SK-N-SH treated with all-trans-retinoic acid at 6 μM for 48 hours (cell line): ENCODE measurements around the gene ZFAND5.

Experiments
- ATAC-seq: fragments of 200-7000 bp; cut with Tn5 transposase; 3 replicates; pipeline ENCODE4 v1.9.1; 2020; ENCODE audit warnings: mild to moderate bottlenecking, moderate library complexity
- ARNTL ChIP-seq: fragments of 450-650 bp; formaldehyde crosslinking; IDR thresholded peaks from 2 replicates; pipeline ENCODE4 v1.5.0; 2020; ENCODE audit warnings: low read depth, mild to moderate bottlenecking, moderate library complexity, borderline replicate concordance
- CREB5 ChIP-seq: fragments of 250-450 bp; sonication (Bioruptor Pico); IDR thresholded peaks from 2 replicates; pipeline ENCODE4 v1.5.1; 2020; ENCODE audit warnings: low read depth, mild to moderate bottlenecking, moderate library complexity
- CSDC2 ChIP-seq: fragments of 250-450 bp; sonication (Bioruptor Pico); IDR thresholded peaks from 2 replicates; pipeline ENCODE4 v1.5.0; 2020; ENCODE audit warnings: mild to moderate bottlenecking, moderate library complexity
- ESRRG ChIP-seq: fragments of 250-450 bp; sonication (Bioruptor Pico); IDR thresholded peaks from 2 replicates; pipeline ENCODE4 v1.6.1; 2021; ENCODE audit warnings: mild to moderate bottlenecking
- GLIS3 ChIP-seq: fragments of 250-450 bp; sonication (Bioruptor Pico); IDR thresholded peaks from 2 replicates; pipeline ENCODE4 v1.5.0; 2020; ENCODE audit warnings: mild to moderate bottlenecking, moderate library complexity
- OSR1 ChIP-seq: fragments of 250-450 bp; sonication (Bioruptor Pico); IDR thresholded peaks from 2 replicates; pipeline ENCODE4 v1.8.0; 2022; ENCODE audit warnings: moderate library complexity, mild to moderate bottlenecking, inconsistent platforms
- PATZ1 ChIP-seq: fragments of 250-450 bp; sonication (Bioruptor Pico); IDR thresholded peaks from 2 replicates; pipeline ENCODE4 v1.8.0; 2020; ENCODE audit warnings: mild to moderate bottlenecking, moderate library complexity, borderline replicate concordance
- POU6F1 ChIP-seq: fragments of 250-450 bp; sonication (Bioruptor Pico); IDR thresholded peaks from 2 replicates; pipeline ENCODE4 v1.8.0; 2021; ENCODE audit warnings: low read depth, mild to moderate bottlenecking, moderate library complexity, borderline replicate concordance
- PPARA ChIP-seq: fragments of 250-450 bp; sonication (Bioruptor Pico); IDR thresholded peaks from 2 replicates; pipeline ENCODE4 v1.5.0; 2020; ENCODE audit warnings: mild to moderate bottlenecking, borderline replicate concordance
- RARB ChIP-seq: fragments of 250-450 bp; sonication (Bioruptor Pico); IDR thresholded peaks from 2 replicates; pipeline ENCODE4 v1.8.0; 2021; ENCODE audit warnings: mild to moderate bottlenecking, moderate library complexity
- TCF4 ChIP-seq: fragments of 250-450 bp; sonication (Bioruptor Pico); IDR thresholded peaks from 2 replicates; pipeline ENCODE4 v1.8.0; 2021; ENCODE audit warnings: mild to moderate bottlenecking, moderate library complexity, borderline replicate concordance
- TOX ChIP-seq: fragments of 250-450 bp; sonication (Bioruptor Pico); IDR thresholded peaks from 2 replicates; pipeline ENCODE4 v1.8.0; 2021; ENCODE audit warnings: mild to moderate bottlenecking, moderate library complexity, borderline replicate concordance
- ZC3H10 ChIP-seq: fragments of 250-450 bp; sonication (Bioruptor Pico); IDR thresholded peaks from 2 replicates; pipeline ENCODE4 v1.5.1; 2021; ENCODE audit warnings: mild to moderate bottlenecking, moderate library complexity
- ZFP30 ChIP-seq: fragments of 450-650 bp; formaldehyde crosslinking; IDR thresholded peaks from 2 replicates; pipeline ENCODE4 v1.5.0; 2022; ENCODE audit warnings: mild to moderate bottlenecking, moderate library complexity
- ZNF565 ChIP-seq: fragments of 450-650 bp; formaldehyde crosslinking; conservative IDR thresholded peaks from 2 replicates; pipeline ENCODE4 v1.5.0; 2020; ENCODE audit warnings: low read depth, mild to moderate bottlenecking, moderate library complexity
- ZNF70 ChIP-seq: fragments of 450-650 bp; formaldehyde crosslinking; IDR thresholded peaks from 2 replicates; pipeline ENCODE4 v1.5.0; 2020; ENCODE audit warnings: mild to moderate bottlenecking, moderate library complexity
- TF ChIP-seq, protein P1 (sequence below): fragments of 250-450 bp; sonication (Bioruptor Pico); IDR thresholded peaks from 2 replicates; pipeline ENCODE4 v1.5.0; 2020; ENCODE audit warnings: mild to moderate bottlenecking, moderate library complexity

The ZFAND5 gene

GRCh38 chr9:72361217-72361616 lies 3.8 kb downstream of the ZFAND5 start:
- no peak for ATAC-seq
- TF ChIP-seq, protein P1, sequence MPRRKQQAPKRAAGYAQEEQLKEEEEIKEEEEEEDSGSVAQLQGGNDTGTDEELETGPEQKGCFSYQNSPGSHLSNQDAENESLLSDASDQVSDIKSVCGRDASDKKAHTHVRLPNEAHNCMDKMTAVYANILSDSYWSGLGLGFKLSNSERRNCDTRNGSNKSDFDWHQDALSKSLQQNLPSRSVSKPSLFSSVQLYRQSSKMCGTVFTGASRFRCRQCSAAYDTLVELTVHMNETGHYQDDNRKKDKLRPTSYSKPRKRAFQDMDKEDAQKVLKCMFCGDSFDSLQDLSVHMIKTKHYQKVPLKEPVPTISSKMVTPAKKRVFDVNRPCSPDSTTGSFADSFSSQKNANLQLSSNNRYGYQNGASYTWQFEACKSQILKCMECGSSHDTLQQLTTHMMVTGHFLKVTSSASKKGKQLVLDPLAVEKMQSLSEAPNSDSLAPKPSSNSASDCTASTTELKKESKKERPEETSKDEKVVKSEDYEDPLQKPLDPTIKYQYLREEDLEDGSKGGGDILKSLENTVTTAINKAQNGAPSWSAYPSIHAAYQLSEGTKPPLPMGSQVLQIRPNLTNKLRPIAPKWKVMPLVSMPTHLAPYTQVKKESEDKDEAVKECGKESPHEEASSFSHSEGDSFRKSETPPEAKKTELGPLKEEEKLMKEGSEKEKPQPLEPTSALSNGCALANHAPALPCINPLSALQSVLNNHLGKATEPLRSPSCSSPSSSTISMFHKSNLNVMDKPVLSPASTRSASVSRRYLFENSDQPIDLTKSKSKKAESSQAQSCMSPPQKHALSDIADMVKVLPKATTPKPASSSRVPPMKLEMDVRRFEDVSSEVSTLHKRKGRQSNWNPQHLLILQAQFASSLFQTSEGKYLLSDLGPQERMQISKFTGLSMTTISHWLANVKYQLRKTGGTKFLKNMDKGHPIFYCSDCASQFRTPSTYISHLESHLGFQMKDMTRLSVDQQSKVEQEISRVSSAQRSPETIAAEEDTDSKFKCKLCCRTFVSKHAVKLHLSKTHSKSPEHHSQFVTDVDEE: no peak
- TF ChIP-seq CREB5 (CRISPR knock-in tag): no peak
- TF ChIP-seq ZNF70 (CRISPR knock-in tag): no peak
- no peak for TF ChIP-seq GLIS3 (CRISPR knock-in tag)
- TF ChIP-seq POU6F1 (CRISPR knock-in tag): no peak
- TF ChIP-seq ZC3H10: no peak
- TF ChIP-seq CSDC2 (CRISPR knock-in tag): no peak
- TF ChIP-seq ZNF565: no peak
- TF ChIP-seq ESRRG (CRISPR knock-in tag): no peak
- TF ChIP-seq OSR1 (CRISPR knock-in tag): no peak
- TF ChIP-seq, all 23 proteins: peak for 0

DNA sequence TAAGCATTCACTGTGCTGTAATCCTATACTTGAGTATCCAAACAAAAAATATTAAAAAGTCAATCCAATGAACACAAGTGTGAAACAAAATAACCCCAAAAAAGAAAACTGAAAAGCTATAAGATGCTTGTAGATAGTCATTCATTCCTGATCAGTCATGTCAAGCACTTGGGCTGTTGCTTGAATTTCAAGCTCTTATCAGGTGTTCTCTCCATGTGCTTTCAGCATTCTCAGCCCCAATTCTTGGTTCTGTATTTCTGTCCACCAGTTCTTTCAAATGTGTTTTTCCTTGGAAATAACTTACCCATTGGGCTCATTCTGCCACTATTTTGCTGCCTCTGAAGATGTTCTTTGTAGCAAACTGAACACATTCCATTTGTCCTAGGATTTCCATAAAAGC lies 4.7 kb downstream of the ZFAND5 start:
- TF ChIP-seq ESRRG (CRISPR knock-in tag) (no peak), ARNTL (CRISPR knock-in tag) (no peak), RARB (CRISPR knock-in tag) (no peak), OSR1 (CRISPR knock-in tag) (no peak), PATZ1 (CRISPR knock-in tag) (no peak), TOX (CRISPR knock-in tag) (no peak), TCF4 (CRISPR knock-in tag) (no peak), POU6F1 (CRISPR knock-in tag) (no peak)

GRCh38 chr9:72356041-72356582 lies 8.9 kb downstream of the ZFAND5 start:
- TF ChIP-seq PPARA (CRISPR knock-in tag) (no peak), PATZ1 (CRISPR knock-in tag) (no peak), TCF4 (CRISPR knock-in tag) (peak; percentile 77; the same call in 1 of the 2 replicates), ZFP30 (CRISPR knock-in tag) (peak; percentile 86)
- no peak; the same call in 2 of the 3 replicates for ATAC-seq

More for the DNA sequence above, 4.7 kb downstream of the ZFAND5 start:
- no peak for ATAC-seq
